Astrocyte (in vitro differentiated cells and primary cell): Measurements from ENCODE around the gene ELAVL2. TPM values are rescaled to one million over a fixed set of nuclear protein-coding genes. Genes with fewer than 3 reads are reported as not detected.

Experiments
- DNase-seq: peaks from one replicate; pipeline ENCODE4 v3.0.0-alpha.2; 2010; ENCODE audit warnings: low read depth
- FAIRE-seq: peaks from 2 replicates; lab custom pipeline; 2011; peaks lifted over from hg19 to GRCh38; lab: Jason Lieb, UNC
- H2AFZ ChIP-seq: 2 replicates; pipeline ENCODE4 v1.6.0; 2012; ENCODE audit warnings: low read depth, low read length, inconsistent platforms
- H3K27ac ChIP-seq: 2 replicates; pipeline ENCODE4 v1.5.1; 2011; ENCODE audit warnings: low read depth, low read length, inconsistent platforms
- H3K27me3 ChIP-seq: 2 replicates; pipeline ENCODE4 v1.6.0; 2011; ENCODE audit warnings: low read length, inconsistent platforms; ENCODE audit not compliant: insufficient read depth
- H3K36me3 ChIP-seq: 2 replicates; pipeline ENCODE4 v1.5.1; 2011; ENCODE audit warnings: low read length, inconsistent platforms; ENCODE audit not compliant: insufficient read depth
- H3K4me1 ChIP-seq: 2 replicates; pipeline ENCODE4 v1.5.1; 2011; ENCODE audit warnings: low read length, inconsistent platforms; ENCODE audit not compliant: insufficient read depth
- H3K4me2 ChIP-seq: 2 replicates; pipeline ENCODE4 v1.6.0; 2012; ENCODE audit warnings: low read length, inconsistent platforms
- H3K4me3 ChIP-seq: 2 replicates; pipeline ENCODE4 v1.5.1; 2011; ENCODE audit warnings: low read depth, mild to moderate bottlenecking, low read length, inconsistent platforms; ENCODE audit not compliant: insufficient read depth
- H3K79me2 ChIP-seq: 2 replicates; pipeline ENCODE4 v1.6.0; 2012; ENCODE audit warnings: mild to moderate bottlenecking, low read length, inconsistent platforms; ENCODE audit not compliant: insufficient read depth
- H3K9ac ChIP-seq: 2 replicates; pipeline ENCODE4 v1.6.0; 2012; ENCODE audit warnings: mild to moderate bottlenecking, low read length, inconsistent platforms
- H3K9me3 ChIP-seq: 2 replicates; pipeline ENCODE4 v1.5.1; 2012; ENCODE audit warnings: low read depth, mild to moderate bottlenecking, low read length, inconsistent platforms; ENCODE audit not compliant: insufficient read depth
- H4K20me1 ChIP-seq: 2 replicates; pipeline ENCODE4 v1.6.0; 2012; ENCODE audit warnings: low read length, inconsistent platforms; ENCODE audit not compliant: insufficient read depth
- H3K27ac Mint-ChIP-seq: one replicate; pipeline ENCODE4 v1.8.0; 2021; ENCODE audit warnings: mild to moderate bottlenecking, mixed read lengths; ENCODE audit not compliant: unreplicated experiment
- H3K27me3 Mint-ChIP-seq: one replicate; pipeline ENCODE4 v1.8.0; 2021; ENCODE audit warnings: low read depth, mixed read lengths; ENCODE audit not compliant: unreplicated experiment
- H3K36me3 Mint-ChIP-seq: one replicate; pipeline ENCODE4 v1.8.0; 2021; ENCODE audit warnings: low read depth, mixed read lengths; ENCODE audit not compliant: unreplicated experiment
- H3K4me1 Mint-ChIP-seq: one replicate; pipeline ENCODE4 v1.8.0; 2021; ENCODE audit warnings: low read depth, mixed read lengths; ENCODE audit not compliant: unreplicated experiment
- H3K4me3 Mint-ChIP-seq: one replicate; pipeline ENCODE4 v1.8.0; 2021; ENCODE audit warnings: mild to moderate bottlenecking, moderate library complexity, mixed read lengths; ENCODE audit not compliant: unreplicated experiment
- H3K9me3 Mint-ChIP-seq: one replicate; pipeline ENCODE4 v1.8.0; 2021; ENCODE audit warnings: mild to moderate bottlenecking, mixed read lengths; ENCODE audit not compliant: unreplicated experiment
- EZH2 ChIP-seq: IDR thresholded peaks from 2 replicates; pipeline ENCODE4 v1.6.1; 2012; ENCODE audit warnings: mild to moderate bottlenecking, low read length, inconsistent platforms; ENCODE audit not compliant: insufficient read depth
- total RNA-seq: library from RNA; stranded (reverse); gene quantifications from 2 replicates; pipeline ENCODE4 v1.2.1, GENCODE V29; 2021
- TF ChIP-seq, protein P1 (sequence below): IDR thresholded peaks from 2 replicates; pipeline ENCODE4 v1.5.1; 2011; ENCODE audit warnings: low read depth, mild to moderate bottlenecking, inconsistent platforms, low read length, moderate library complexity; ENCODE audit not compliant: insufficient read depth

ELAVL2 gene
- total RNA-seq, 1 donor from 2014 or later, result 22.2 TPM

DNA sequence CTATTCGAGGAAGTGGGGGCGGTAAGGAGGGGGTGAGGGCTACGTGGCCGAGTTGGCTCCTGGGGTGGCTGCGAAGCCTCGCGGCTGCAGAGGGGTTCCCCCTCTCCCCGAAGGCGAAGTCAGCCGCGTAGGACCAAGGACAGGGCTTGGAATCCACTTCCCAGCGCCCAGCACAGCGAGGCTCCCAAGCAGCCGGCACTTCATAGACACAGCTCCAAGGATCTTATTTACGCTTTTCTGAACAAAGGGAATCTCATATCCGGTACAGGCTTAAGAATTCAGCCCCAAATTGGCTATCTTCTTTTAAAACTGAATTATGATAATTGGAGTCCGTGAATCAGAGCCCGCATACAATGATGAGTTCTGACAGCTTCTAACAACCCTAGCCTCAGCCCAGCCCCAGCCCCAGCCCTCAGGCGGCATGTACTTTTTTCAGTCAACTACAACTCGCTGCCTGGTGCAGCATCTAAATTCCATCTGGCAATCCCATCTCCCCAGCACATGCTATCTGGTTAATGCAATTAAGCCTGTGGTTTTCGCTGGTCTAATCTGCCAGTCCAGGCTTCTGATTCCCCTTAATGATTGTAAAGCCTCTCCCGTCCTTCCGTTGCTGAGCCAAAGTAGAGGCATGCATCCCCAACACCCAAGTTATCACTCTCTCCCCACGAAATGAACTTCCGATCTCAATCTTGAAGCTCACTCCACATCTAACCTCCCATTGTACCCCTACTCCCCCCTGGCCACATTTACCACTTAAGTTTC is 1.0 kb downstream of the ELAVL2 start:
- TF ChIP-seq EZH2, result no peak
- TF ChIP-seq, protein P1, sequence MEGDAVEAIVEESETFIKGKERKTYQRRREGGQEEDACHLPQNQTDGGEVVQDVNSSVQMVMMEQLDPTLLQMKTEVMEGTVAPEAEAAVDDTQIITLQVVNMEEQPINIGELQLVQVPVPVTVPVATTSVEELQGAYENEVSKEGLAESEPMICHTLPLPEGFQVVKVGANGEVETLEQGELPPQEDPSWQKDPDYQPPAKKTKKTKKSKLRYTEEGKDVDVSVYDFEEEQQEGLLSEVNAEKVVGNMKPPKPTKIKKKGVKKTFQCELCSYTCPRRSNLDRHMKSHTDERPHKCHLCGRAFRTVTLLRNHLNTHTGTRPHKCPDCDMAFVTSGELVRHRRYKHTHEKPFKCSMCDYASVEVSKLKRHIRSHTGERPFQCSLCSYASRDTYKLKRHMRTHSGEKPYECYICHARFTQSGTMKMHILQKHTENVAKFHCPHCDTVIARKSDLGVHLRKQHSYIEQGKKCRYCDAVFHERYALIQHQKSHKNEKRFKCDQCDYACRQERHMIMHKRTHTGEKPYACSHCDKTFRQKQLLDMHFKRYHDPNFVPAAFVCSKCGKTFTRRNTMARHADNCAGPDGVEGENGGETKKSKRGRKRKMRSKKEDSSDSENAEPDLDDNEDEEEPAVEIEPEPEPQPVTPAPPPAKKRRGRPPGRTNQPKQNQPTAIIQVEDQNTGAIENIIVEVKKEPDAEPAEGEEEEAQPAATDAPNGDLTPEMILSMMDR, result no peak
- Histone ChIP-seq H2AFZ (peak overlapping the region; percentile 77), H3K27me3 (peaks cover 41% of the 10 kb centered on the region), H3K4me3 (peak overlapping the region; percentile 75), H3K9me3 (no peaks in the 10 kb centered on the region), H3K4me2 (peak overlapping the region; percentile 99), H3K36me3 (no peaks in the 10 kb centered on the region), H4K20me1 (no peaks in the 10 kb centered on the region), H3K27ac (no peak overlapping the region), H3K4me1 (no peaks in the 10 kb centered on the region), H3K9ac (peak overlapping the region; percentile 32), H3K79me2 (no peaks in the 10 kb centered on the region)
- DNase-seq (peak; percentile 13), FAIRE-seq (no peak)
- Mint-ChIP-seq H3K27me3 (peaks cover 27% of the 10 kb centered on the region), H3K27ac (no peak overlapping the region), H3K4me1 (peaks cover 2% of the 10 kb centered on the region), H3K36me3 (no peaks in the 10 kb centered on the region), H3K4me3 (no peak overlapping the region), H3K9me3 (no peaks in the 10 kb centered on the region)

DNA sequence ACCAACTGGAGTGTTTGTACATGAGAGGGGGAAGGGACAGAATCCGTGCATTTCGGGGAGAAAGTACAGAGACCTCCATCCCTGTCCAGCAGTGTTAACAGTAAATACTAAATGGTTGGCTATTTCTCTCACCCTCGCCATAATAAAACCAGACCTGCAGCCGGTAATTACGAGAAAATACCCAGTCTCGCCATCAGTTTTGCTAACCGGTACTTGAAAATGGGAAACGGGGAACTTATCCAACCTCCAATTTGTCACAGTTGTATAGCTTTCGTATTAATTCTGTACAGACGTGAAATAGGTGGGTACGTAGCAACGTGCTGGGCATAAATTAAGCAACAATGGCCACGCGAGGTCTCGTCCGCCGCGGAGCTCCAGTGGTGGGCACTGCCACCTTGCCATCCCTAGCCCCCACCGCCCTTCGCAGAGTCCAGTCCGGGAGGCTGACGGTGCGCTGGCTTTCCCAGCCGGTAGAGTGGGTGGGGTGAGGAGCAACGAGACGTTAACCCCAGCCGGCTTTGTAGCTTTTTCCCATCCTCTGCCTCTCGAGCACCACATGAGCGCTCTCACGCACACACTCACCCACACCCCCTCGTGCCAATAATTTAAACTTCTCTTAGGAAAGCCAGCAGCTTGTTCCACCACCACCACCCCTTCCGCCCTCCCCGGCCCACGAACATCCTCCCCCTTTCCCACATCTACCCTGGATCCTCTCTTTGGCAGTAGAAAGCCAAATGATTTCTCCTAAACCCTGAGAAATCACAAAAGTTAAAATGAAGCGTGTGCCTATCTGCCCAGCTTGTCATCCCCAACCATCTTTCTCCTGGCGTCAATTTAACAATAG is 1.8 kb downstream of the ELAVL2 start:
- Histone ChIP-seq H3K9ac (no peak overlapping the region), H3K79me2 (no peaks in the 10 kb centered on the region), H3K27me3 (peaks cover 42% of the 10 kb centered on the region), H3K4me3 (peak overlapping the region; percentile 75), H3K4me1 (no peaks in the 10 kb centered on the region), H3K27ac (no peak overlapping the region), H3K4me2 (peak overlapping the region; percentile 99), H3K36me3 (no peaks in the 10 kb centered on the region), H4K20me1 (no peaks in the 10 kb centered on the region), H2AFZ (no peak overlapping the region), H3K9me3 (no peaks in the 10 kb centered on the region)
- TF ChIP-seq, protein P1, result no peak
- no peak for TF ChIP-seq EZH2
- no peaks in the 10 kb centered on the region for H3K36me3 Mint-ChIP-seq
- no peak for FAIRE-seq
- no peak overlapping the region for H3K4me3 Mint-ChIP-seq
- no peaks in the 10 kb centered on the region for H3K9me3 Mint-ChIP-seq
- H3K4me1 Mint-ChIP-seq, result peaks cover 6% of the 10 kb centered on the region
- H3K27me3 Mint-ChIP-seq, result peaks cover 26% of the 10 kb centered on the region
- no peak overlapping the region for H3K27ac Mint-ChIP-seq
- DNase-seq, result no peak
